WTC11 (cell line): Measurements from ENCODE around the gene HCRTR1.

Experiments
- ARID4B ChIP-seq: sonication (generic); formaldehyde crosslinking; IDR thresholded peaks from 2 replicates; pipeline ENCODE4 v1.8.0; 2023; ENCODE audit warnings: missing genetic modification reagents, mild to moderate bottlenecking, borderline replicate concordance
- ATF3 ChIP-seq: sonication (generic); formaldehyde crosslinking; conservative IDR thresholded peaks from 2 replicates; pipeline ENCODE4 v1.8.1; 2022; ENCODE audit warnings: mild to moderate bottlenecking, missing genetic modification reagents
- CTCF ChIP-seq: fragments of 200-600 bp; IDR thresholded peaks from 2 replicates; pipeline ENCODE4 v1.8.0; 2022; ENCODE audit warnings: antibody characterized with exemption
- ELF4 ChIP-seq: sonication (generic); formaldehyde crosslinking; IDR thresholded peaks from 2 replicates; pipeline ENCODE4 v1.8.1; 2022; ENCODE audit warnings: low read depth, mild to moderate bottlenecking, moderate library complexity, missing genetic modification reagents
- RELA ChIP-seq: sonication (generic); formaldehyde crosslinking; IDR thresholded peaks from 2 replicates; pipeline ENCODE4 v1.8.1; 2022; ENCODE audit warnings: missing genetic modification reagents, mild to moderate bottlenecking, borderline replicate concordance
- ZNF263 ChIP-seq: sonication (generic); formaldehyde crosslinking; IDR thresholded peaks from 2 replicates; pipeline ENCODE4 v1.8.1; 2022; ENCODE audit warnings: low read depth, mild to moderate bottlenecking, moderate library complexity, missing genetic modification reagents

GRCh38 chr1:31675161-31675560 lies 57.7 kb downstream of the HCRTR1 start:
- TF ChIP-seq RELA (CRISPR knock-in tag) (no peak), ZNF263 (no peak), ARID4B (CRISPR knock-in tag) (no peak), ELF4 (CRISPR knock-in tag) (no peak), ATF3 (no peak), CTCF (no peak)
